ENCODE results near the gene PTPRF.

PTPRF gene

GRCh38 chr1:43513471-43514173, 17.1 kb upstream of the PTPRF start:
- DNase-seq, result no peak

GRCh38 chr1:43518935-43519686, 11.6 kb upstream of the PTPRF start:
- DNase-seq, result no peak

- DNase-seq, result peak; percentile 24
These were observed 10.4 kb upstream of the PTPRF start for GRCh38 chr1:43520100-43520778.

DNA sequence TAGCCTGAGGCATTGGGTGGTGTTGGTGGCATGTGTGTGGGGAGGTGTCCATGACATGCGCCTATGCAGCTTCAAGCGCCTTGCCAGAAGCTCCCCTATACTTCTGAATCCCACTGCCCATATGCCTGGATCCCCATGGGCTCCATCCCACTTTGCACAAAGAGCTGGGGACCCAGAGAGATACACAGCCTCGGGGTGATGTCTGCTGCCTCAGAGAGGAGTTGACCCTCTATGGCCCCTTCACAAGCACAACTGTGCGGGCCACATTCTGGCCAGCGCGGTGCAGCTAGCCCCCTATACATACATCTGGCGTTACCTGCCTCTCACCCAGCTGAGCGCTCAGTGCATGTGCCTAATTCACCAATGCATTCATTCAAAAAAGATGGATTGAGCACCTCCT, 9.6 kb upstream of the PTPRF start:
- no peak for DNase-seq

DNA sequence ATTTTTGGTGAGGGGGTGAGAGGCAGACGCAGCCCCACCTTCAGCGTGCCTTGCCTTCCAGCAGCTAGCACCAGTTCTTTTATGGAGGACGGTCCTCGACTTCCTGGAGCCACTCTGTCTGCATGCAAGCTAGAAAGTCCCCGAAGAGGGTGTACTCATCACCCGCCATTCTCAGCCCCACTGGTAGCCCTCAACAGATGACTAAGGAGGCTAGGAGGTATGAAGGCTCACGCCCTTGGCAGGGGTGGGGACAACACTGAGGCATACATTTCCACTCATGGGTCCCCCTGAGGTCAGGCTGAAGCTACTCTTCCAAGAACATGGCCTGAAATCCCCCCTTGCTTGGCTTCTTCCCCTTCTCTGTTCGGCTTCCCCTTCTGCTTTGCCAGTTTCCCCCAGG, 8.9 kb upstream of the PTPRF start:
- DNase-seq, result no peak

- DNase-seq, result no peak
These were observed 8.3 kb upstream of the PTPRF start for GRCh38 chr1:43522431-43522775.

DNA sequence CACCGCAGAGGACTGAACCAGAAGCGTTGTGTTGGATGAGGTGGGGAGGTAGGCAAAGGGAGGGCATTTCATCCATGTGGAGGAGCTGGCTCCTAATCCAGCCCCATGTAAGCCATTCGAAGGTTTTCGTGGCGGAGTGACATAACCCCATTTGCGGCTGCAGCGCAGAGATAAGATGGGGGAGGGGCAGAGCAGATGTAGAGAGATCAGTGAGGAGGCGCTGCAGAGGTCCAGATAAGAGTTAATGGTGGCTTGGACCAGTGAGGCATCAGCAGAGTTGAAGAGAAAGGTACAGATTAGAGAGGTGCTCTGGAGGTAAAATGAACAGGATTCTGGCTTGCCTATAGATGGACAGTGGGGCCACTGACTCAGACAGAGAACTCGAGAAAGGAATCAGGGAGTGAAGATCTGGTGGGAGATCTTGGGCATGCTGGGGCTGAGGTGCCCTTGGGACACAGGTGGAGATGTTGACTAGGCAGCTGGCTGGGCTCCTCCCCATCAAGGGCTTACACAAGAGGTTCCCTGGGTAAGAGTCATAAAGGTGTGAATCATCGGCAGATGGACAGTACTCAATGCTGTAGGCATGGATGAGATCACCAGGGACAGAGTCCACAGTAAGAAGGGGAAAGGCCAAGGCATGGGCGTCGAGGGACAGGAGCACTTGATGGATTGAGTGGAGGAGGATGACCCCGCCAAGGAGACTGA, 7.8 kb upstream of the PTPRF start:
- peak; percentile 23 for DNase-seq

DNA sequence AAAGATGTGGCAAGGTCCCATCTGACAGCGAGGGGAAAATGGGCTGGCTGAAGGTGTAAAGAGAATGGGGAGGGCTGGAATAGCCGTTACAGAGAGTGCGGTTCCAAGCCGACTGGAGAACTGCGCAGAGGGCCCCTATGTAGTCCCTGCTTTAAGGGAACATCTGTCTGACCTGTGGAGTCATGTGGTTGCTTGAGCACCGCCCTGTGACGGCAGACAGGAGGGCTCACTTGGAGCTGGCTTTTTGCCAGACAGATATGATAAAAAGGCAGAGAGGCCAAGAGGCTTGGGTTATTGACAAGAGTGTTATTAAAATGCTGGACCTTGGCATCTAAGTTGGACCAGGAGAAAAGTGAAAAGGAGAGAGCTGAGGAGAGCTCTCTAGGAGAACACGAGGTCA, 5.9 kb upstream of the PTPRF start:
- DNase-seq, result no peak

DNA sequence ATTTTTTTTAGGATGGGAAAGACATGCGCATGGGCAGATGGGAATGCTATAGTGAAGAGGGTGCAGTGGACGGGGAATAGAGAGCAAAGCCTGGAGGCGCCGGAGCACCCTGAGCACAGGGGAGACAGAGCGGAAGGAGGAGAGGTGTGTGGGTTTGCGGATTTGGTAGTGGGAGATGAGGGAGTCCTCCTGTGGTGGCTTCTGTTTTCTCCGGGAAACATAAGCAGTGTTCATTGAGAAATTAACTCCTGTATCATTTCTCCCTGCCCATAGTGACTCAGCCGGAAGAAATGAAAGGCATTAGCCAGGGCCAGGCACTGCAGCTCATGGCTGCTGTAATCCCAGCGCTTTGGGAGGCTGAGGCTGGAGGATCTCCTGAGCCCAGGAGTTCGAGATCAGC, 4.7 kb upstream of the PTPRF start:
- no peak for DNase-seq

DNA sequence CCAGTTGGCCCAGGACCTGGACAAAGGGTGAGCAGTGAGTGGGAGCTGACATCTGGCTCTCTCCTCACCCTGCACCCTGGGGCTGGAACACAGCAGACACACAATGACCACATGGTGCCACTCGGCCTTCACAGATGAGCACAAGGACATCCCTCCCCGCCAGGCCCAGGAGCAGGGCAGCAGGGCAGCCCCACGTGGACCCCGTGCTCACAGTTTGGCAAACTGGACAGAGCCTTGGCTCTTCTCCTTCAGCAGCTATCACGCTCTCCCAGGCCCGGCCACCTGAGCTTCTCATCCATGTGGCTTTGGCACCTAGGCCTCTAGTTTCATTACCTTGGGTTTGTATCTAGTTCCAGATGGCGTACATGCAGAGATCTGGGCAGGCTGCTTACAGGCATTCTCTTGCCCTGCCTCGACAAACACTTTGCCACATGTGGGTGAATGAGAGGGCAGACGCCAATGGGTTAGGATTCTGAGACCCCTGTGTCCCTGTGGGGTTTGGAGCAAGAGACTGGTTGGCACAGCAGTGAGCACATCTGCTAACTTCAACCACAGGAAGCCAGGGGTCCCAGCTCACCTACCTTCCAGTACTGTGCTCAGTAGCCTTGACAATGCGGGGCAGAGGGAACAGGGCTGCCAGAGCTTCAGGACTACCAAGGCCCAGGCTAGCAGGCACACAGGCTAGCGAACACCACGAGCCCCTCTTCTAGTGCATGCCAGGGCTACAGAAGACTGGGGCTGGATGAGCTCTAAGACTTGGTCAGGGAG, 3.4 kb upstream of the PTPRF start:
- DNase-seq, result no peak

- DNase-seq, result peak; percentile 80
These were observed 1.4 kb upstream of the PTPRF start for GRCh38 chr1:43529206-43529731.

DNA sequence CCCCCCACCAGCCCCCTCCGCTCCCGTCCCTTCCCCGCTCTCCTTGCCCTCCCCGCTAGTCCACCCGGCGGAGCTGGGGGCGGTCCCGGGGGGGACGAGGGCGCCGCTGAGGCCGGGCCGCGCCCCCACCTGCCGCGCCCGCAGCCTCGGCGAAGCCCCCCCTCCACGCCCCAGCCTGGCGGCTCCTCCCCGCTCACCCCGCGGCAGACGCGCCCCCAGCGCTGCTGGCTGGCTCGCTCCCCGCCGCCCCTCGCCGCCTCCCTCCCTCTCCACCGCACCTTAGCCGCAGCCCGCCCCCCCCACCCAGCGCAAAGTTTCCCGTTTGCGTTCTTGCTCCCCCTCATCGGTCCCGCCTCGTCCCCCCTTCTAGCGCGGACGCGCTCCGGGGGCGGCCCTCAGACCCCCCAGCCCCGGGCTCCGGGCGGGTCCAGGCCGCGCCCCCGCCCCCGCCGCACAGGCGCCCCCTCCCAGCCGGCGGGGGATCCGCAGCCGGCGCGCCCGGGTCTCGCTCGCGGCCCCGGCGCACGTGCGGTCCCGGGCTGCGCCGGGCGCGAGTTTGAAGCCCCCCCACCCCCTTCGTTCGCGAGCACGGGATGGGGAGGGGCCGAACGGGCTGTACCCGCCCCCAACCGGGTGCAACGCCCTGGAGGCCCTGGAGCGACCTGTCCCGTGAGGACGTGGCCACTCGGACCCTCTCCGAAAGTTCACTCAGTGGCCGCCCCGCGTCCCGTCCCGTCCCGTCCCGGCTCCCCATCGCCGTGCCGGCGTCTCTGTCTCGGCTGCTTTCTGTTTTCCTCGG, 623 bp downstream of the PTPRF start:
- no peak for DNase-seq

- no peak for DNase-seq
These were observed 1.4 kb downstream of the PTPRF start for GRCh38 chr1:43531906-43532584.

GRCh38 chr1:43532716-43533115, 2.0 kb downstream of the PTPRF start:
- no peak for DNase-seq

GRCh38 chr1:43533584-43533983, 2.9 kb downstream of the PTPRF start:
- no peak for DNase-seq

DNA sequence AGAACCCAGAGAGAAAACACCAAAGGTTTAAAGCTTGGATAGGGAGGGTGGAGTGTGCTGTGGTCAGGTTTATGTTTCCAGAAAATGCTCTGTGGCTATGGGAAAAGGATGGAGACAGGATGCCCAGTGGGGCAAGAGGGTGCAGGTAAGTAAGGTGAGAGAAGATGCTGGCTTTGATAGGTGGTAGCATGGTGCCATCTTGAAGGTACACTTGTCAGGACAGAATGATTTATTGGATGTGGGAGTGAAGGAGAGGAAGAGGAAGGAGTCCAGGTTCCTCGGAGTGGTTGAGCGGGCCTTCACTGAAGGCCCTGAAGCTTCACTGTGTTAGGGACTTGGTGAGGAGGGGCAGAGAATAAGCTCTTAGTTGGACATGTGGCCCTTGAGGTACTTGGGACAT, 3.6 kb downstream of the PTPRF start:
- no peak for DNase-seq

DNA sequence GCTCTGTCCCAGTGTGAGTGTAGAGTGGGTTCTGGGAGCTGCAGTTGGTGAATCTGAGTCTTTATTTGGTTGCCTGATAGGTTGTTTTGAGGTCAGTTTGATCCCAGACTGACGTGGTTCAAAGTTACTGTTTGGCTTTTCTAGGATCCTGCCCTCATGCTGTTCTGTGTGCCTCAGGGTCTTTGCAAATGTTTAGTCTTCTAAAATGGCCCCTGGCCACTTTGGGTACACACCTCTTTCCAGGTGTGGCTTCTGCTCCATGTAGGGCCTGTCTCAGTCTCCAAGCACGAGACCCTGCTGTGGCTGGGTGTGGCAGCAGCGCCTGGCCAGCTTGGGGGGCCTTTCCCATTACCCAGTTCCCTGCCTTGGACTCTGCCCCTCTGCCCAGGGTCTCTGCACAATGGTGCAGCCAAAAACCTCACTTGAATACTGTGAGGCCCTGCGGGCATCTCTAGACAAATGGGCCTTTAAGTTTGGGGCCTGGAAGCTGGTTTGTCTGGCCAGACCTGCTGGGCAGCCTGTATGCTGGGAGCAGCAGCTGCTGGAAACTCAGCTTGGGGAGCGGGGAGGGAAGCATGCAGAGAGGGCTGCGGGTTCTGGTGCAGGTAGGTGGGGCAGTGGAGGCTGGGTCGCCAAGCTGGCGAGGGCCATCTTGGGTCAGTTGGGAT, 5.6 kb downstream of the PTPRF start:
- no peak for DNase-seq

GRCh38 chr1:43536864-43537358, 6.2 kb downstream of the PTPRF start:
- DNase-seq, result no peak

- no peak for DNase-seq
These were observed 6.9 kb downstream of the PTPRF start for GRCh38 chr1:43537423-43538142.

DNA sequence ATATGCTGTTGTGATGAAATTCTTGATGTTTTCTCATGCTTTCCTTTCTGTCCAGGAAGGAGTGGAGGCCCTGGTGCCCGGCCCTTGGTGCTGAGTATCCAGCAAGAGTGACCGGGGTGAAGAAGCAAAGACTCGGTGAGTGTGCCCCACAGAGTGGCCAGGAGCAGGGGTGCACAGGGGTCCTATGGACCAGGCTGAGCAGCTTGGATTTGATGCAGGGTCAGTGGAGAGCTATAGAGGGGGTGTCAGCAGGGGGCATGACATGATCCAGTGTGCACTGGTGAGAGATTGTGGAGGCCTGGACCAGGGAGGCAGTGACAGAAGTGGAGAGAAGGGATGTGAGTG, 7.4 kb downstream of the PTPRF start:
- DNase-seq, result no peak
